WERI-Rb-1 (cell line): ENCODE results near the gene NKX1-2.

Experiments used
- DNase-seq: peaks from one replicate; pipeline ENCODE4 v3.0.0-alpha.2; 2020
- H3K27ac ChIP-seq: fragments of 250-450 bp; sonication (Bioruptor Pico); 2 replicates; pipeline ENCODE4 v1.5.1; 2020; ENCODE audit warnings: mild to moderate bottlenecking, moderate library complexity
- H3K27me3 ChIP-seq: fragments of 250-450 bp; sonication (Bioruptor Pico); 2 replicates; pipeline ENCODE4 v1.5.1; 2021; ENCODE audit warnings: mild to moderate bottlenecking, low read depth, moderate library complexity; ENCODE audit not compliant: insufficient read depth, severe bottlenecking
- H3K36me3 ChIP-seq: fragments of 250-450 bp; sonication (Bioruptor Pico); 2 replicates; pipeline ENCODE4 v1.5.1; 2020; ENCODE audit warnings: mild to moderate bottlenecking, moderate library complexity
- H3K4me3 ChIP-seq: 2 replicates; pipeline ENCODE4 v1.5.1; 2011; ENCODE audit warnings: low read depth, mild to moderate bottlenecking, control low read depth, low read length
- H3K9me3 ChIP-seq: fragments of 250-450 bp; sonication (Bioruptor Pico); 2 replicates; pipeline ENCODE4 v1.5.1; 2021; ENCODE audit warnings: mild to moderate bottlenecking, moderate library complexity; ENCODE audit not compliant: severe bottlenecking
- TF ChIP-seq, protein P1 (sequence below): IDR thresholded peaks from 2 replicates; pipeline ENCODE4 v1.5.1; 2011; ENCODE audit warnings: low read depth, mild to moderate bottlenecking, control low read depth, inconsistent platforms, low read length

The NKX1-2 gene

DNA sequence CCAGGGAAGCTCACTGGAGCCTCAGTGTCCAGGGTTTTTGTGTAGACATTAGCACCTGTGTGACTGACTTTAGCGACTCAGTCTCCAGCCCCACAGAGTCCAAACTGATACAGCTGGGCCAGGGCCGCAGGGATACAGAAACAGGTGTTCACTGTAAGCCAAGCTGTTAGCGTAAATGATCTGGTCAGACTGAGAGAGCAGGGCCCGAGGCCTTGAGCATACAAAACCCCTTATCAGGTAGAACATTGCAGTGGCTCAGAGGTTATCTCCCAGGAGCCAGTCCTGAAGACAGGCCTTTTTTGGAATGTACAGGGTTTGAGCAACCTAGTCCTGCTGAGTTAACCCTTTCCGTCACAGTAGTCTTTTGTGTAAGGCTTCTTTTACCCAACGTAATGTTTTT, 36.8 kb upstream of the NKX1-2 start:
- no peaks in the 10 kb centered on the region for H3K27me3 ChIP-seq
- H3K36me3 ChIP-seq, result no peaks in the 10 kb centered on the region
- DNase-seq, result no peak
- no peak overlapping the region for H3K27ac ChIP-seq
- no peak overlapping the region for H3K4me3 ChIP-seq
- TF ChIP-seq, protein P1, sequence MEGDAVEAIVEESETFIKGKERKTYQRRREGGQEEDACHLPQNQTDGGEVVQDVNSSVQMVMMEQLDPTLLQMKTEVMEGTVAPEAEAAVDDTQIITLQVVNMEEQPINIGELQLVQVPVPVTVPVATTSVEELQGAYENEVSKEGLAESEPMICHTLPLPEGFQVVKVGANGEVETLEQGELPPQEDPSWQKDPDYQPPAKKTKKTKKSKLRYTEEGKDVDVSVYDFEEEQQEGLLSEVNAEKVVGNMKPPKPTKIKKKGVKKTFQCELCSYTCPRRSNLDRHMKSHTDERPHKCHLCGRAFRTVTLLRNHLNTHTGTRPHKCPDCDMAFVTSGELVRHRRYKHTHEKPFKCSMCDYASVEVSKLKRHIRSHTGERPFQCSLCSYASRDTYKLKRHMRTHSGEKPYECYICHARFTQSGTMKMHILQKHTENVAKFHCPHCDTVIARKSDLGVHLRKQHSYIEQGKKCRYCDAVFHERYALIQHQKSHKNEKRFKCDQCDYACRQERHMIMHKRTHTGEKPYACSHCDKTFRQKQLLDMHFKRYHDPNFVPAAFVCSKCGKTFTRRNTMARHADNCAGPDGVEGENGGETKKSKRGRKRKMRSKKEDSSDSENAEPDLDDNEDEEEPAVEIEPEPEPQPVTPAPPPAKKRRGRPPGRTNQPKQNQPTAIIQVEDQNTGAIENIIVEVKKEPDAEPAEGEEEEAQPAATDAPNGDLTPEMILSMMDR, result no peak
- H3K9me3 ChIP-seq, result peaks cover 2% of the 10 kb centered on the region

DNA sequence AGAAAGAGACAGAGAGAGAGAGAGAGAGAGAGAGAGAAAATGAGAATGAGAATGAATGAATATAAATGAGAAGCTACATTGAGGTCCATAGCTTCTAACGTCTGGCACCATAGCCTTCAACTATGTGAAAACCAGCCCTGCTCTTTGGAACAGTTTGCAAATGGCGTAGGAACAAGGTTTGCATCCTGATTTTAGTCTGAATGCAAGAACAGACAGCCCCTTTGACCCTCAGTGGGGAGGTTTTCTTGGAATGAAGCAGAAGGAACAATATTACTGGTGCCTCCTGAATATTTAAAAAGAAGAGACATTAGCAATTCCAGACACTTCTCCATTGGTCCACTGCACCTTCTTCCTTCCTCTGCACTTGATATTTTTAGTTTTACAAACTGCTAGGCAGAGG, 34.8 kb upstream of the NKX1-2 start:
- H3K27ac ChIP-seq, result no peak overlapping the region
- peaks cover 2% of the 10 kb centered on the region for H3K9me3 ChIP-seq
- H3K27me3 ChIP-seq, result no peaks in the 10 kb centered on the region
- no peak for DNase-seq
- no peaks in the 10 kb centered on the region for H3K36me3 ChIP-seq
- H3K4me3 ChIP-seq, result no peak overlapping the region
- TF ChIP-seq, protein P1, result no peak

DNA sequence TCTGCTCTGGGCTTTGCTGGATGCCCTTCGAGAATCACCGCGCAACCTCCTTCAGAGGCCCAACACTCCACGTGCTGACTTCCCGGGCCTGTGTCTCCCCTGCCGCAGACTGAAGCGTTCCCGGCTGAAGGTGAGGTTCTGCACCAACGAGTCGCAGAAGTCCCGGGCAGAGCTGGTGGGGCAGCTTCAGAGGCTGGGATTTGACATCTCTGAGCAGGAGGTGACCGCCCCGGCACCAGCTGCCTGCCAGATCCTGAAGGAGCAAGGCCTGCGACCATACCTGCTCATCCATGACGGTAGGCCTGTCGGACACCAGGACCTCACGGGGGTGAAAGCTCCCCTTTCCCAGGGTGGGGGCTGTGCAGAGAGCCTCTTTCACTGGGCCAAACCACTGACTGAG, 34.2 kb upstream of the NKX1-2 start:
- Histone ChIP-seq H3K36me3 (no peaks in the 10 kb centered on the region), H3K4me3 (no peak overlapping the region), H3K9me3 (peaks cover 2% of the 10 kb centered on the region), H3K27ac (no peak overlapping the region), H3K27me3 (no peaks in the 10 kb centered on the region)
- DNase-seq, result no peak
- TF ChIP-seq, protein P1, result no peak

DNA sequence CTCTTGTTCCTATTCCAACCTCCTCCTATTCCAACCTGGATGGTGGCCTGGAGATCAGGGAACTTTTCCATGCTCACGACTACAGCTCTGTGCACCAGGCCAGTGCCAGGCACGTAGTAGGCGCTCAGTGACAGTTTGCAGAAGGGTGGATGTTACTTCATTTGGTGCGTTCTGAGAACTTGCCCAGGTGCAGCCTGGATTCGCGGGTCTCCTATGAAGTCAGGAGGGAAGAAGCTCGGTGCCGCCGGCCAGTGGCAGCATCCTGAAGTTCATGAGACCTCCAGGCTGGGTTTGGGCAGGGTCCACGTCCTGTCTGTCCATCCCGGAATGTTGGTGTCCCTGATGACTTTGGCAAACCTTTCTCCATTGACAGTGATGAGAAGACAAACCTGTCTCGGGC, 33.0 kb upstream of the NKX1-2 start:
- peaks cover 2% of the 10 kb centered on the region for H3K9me3 ChIP-seq
- no peaks in the 10 kb centered on the region for H3K27me3 ChIP-seq
- DNase-seq, result no peak
- H3K4me3 ChIP-seq, result no peak overlapping the region
- TF ChIP-seq, protein P1, result no peak
- H3K27ac ChIP-seq, result no peak overlapping the region
- H3K36me3 ChIP-seq, result no peaks in the 10 kb centered on the region

DNA sequence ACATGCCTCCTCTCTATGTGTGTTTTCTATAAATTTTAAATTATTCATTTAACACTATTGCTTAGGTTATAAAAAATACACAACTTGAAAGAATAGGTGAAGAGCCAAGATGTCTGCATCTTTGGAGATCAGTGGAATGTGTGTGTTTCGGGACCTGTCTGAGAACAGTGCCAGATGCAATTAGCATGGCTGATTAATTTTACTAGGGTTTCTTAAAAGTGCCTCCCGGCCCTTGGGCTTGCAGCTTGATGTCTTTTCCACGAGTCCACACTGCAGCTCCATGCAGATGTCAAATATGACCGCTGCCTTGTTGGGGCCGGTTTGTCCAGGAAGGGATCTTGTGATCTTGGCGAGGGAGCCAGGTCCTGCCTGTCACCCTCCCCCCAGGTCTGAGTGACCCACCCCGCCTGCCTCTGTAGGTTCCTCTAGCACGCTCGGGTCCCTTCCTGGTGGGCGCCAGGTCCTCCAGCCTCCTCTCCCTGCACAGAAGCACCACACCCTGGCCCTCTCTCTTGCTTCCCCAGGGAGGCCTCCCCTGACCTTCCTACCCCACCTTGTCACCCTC, 32.5 kb upstream of the NKX1-2 start:
- Histone ChIP-seq H3K36me3 (no peaks in the 10 kb centered on the region), H3K9me3 (no peaks in the 10 kb centered on the region), H3K27me3 (no peaks in the 10 kb centered on the region), H3K4me3 (no peak overlapping the region), H3K27ac (no peak overlapping the region)
- TF ChIP-seq, protein P1, result no peak
- no peak for DNase-seq

DNA sequence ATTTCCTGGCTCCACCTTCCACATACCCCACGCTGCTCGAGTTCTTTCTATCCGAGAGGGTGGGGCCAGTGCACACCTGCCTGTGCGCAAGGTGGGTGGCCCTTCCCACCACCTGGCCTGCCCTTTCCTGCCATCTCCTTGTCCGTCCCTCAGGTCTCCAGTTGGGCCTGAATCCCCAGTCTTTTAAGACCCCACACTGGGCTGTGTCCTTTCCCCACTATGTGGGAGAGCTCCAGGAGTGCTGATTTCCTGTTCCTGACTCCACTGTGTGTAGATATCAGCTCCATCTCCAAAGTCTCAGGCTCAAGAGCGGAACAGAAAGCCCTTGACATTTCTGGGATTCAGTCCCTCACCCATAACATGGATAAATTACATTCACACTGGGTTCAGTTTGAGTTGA, 31.9 kb upstream of the NKX1-2 start:
- no peaks in the 10 kb centered on the region for H3K27me3 ChIP-seq
- no peak overlapping the region for H3K4me3 ChIP-seq
- no peaks in the 10 kb centered on the region for H3K36me3 ChIP-seq
- TF ChIP-seq, protein P1, result no peak
- no peak overlapping the region for H3K27ac ChIP-seq
- DNase-seq, result no peak
- no peaks in the 10 kb centered on the region for H3K9me3 ChIP-seq
